WERI-Rb-1 (cell line): ENCODE measurements around the gene IGF2BP2.
"Not testable (repeated sequence)": the region's sequence is repeated elsewhere in the genome, so short reads cannot be mapped to it uniquely, and the experiment has no call there.

Source experiments
- DNase-seq: peaks from one replicate; pipeline ENCODE4 v3.0.0-alpha.2; 2020
- H3K27ac ChIP-seq: fragments of 250-450 bp; sonication (Bioruptor Pico); 2 replicates; pipeline ENCODE4 v1.5.1; 2020; ENCODE audit warnings: mild to moderate bottlenecking, moderate library complexity
- H3K27me3 ChIP-seq: fragments of 250-450 bp; sonication (Bioruptor Pico); 2 replicates; pipeline ENCODE4 v1.5.1; 2021; ENCODE audit warnings: mild to moderate bottlenecking, low read depth, moderate library complexity; ENCODE audit not compliant: insufficient read depth, severe bottlenecking
- H3K36me3 ChIP-seq: fragments of 250-450 bp; sonication (Bioruptor Pico); 2 replicates; pipeline ENCODE4 v1.5.1; 2020; ENCODE audit warnings: mild to moderate bottlenecking, moderate library complexity
- H3K4me3 ChIP-seq: 2 replicates; pipeline ENCODE4 v1.5.1; 2011; ENCODE audit warnings: low read depth, mild to moderate bottlenecking, control low read depth, low read length
- H3K9me3 ChIP-seq: fragments of 250-450 bp; sonication (Bioruptor Pico); 2 replicates; pipeline ENCODE4 v1.5.1; 2021; ENCODE audit warnings: mild to moderate bottlenecking, moderate library complexity; ENCODE audit not compliant: severe bottlenecking
- CTCF ChIP-seq: IDR thresholded peaks from 2 replicates; pipeline ENCODE4 v1.5.1; 2011; ENCODE audit warnings: low read depth, mild to moderate bottlenecking, control low read depth, inconsistent platforms, low read length

The IGF2BP2 gene

DNA sequence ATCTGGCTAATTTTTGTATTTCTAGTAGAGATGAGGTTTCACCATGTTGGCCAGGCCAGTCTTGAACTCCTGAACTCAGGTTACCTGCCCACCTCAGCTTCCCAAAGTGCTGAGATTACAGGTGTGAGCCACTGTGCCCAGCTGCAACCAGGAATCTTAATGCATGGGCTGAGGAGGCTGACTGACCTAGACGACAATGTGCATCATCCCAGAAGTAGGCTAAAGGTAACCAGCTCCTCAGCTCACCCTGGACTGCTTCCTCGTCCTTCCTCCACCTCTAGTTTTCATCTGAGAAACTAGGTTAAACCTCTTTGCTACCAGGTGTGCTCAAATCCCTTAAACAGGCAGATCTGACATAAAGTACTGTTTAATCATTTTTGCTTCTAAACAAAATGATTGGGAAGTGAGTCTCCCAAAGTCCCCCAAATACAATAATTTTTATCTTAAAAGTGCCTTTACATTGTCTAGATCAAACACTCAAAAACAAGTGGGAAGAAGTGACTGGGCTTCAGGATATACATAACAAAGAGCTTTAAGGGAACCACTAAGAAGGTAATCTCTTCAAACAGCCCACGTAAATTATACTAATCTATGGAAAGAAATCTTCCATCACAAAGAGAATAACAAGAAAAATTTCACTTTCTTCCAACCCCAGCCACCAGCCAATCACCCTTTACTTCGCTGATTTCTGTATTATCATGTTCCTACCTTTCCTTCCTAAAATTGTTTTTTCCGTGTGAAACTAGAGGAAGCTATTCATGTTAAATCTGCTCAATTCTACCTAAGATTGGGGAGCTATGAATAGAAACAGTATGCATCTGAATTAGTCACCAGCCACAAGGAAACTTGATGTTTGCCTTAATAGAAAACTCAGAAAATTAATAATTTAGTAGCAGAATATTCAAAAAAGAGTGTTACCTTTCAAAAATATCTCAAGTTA, 34.7 kb downstream of the IGF2BP2 start:
- DNase-seq = peak; percentile 25
- Histone ChIP-seq H3K27ac (no peak overlapping the region), H3K27me3 (no peaks in the 10 kb centered on the region), H3K4me3 (no peak overlapping the region), H3K9me3 (no peaks in the 10 kb centered on the region), H3K36me3 (no peaks in the 10 kb centered on the region)
- TF ChIP-seq CTCF = no peak

GRCh38 chr3:185789134-185789533, 35.7 kb downstream of the IGF2BP2 start:
- Histone ChIP-seq H3K27ac (no peak overlapping the region), H3K9me3 (no peaks in the 10 kb centered on the region)
- DNase-seq = no peak

GRCh38 chr3:185788292-185788691, 36.5 kb downstream of the IGF2BP2 start:
- TF ChIP-seq CTCF = no peak
- DNase-seq = no peak
- no peak overlapping the region for H3K27ac ChIP-seq
- H3K36me3 ChIP-seq = peaks cover 3% of the 10 kb centered on the region; the same call in 1 of the 2 replicates
- no peak overlapping the region for H3K4me3 ChIP-seq
- H3K9me3 ChIP-seq = no peaks in the 10 kb centered on the region
- H3K27me3 ChIP-seq = no peaks in the 10 kb centered on the region

More at GRCh38 chr3:185789134-185789533, 35.7 kb downstream of the IGF2BP2 start:
- no peak for TF ChIP-seq CTCF
- H3K4me3 ChIP-seq = no peak overlapping the region
- H3K27me3 ChIP-seq = no peaks in the 10 kb centered on the region
- no peaks in the 10 kb centered on the region; the same call in 1 of the 2 replicates for H3K36me3 ChIP-seq

DNA sequence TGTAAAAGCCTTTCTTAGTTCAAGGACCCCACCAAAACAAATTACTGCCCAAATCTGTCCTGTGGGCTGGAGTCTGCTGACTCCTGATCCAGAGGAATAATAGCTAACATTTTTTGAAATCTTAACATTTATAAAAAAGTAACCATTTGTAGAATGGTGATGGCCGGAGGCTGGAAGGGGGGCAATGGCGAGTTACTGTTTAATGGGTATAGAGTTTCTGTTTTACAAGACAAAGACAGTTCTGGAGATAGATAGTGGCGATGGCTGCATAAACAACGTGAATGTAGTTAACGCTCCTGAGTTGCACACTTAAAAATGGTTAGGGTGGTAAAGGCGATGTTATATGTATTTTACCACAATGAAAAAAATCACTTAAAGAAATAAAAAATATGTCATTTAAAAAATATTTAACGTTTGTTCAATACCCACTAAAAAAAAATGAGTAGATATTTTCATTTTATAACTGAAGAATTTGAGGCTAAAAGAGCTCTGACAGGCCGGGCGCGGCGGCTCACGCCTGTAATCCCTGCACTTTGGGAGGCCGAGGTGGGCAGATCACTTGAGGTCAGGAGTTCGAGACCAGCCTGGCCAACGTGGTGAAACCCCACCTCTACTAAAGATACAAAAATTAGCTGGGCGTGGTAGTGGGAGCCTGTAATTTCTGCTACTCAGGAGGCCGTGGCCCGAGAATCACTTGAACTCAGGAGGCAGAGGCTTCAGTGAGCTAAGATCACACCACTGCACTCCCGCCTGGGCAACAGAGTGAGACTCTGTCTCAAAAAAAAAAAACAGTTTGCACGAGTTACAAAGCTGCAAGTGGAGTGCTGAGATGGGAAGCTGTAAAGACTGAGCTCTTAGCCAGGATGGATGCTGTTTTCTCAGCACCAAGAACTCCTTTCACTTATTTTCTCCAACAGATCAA, 37.6 kb downstream of the IGF2BP2 start:
- Histone ChIP-seq H3K27ac (no peak overlapping the region), H3K4me3 (no peak overlapping the region), H3K27me3 (no peaks in the 10 kb centered on the region), H3K36me3 (peaks cover 3% of the 10 kb centered on the region; the same call in 1 of the 2 replicates), H3K9me3 (no peaks in the 10 kb centered on the region)
- TF ChIP-seq CTCF = no peak
- DNase-seq = no peak

- H3K27ac ChIP-seq, H3K36me3 ChIP-seq, H3K27me3 ChIP-seq, H3K4me3 ChIP-seq, DNase-seq, H3K9me3 ChIP-seq: not testable (repeated sequence)
These were observed 38.6 kb downstream of the IGF2BP2 start for GRCh38 chr3:185786258-185786657.

- H3K27me3 ChIP-seq = no peaks in the 10 kb centered on the region
- TF ChIP-seq CTCF = no peak
- H3K27ac ChIP-seq = no peak overlapping the region
- H3K4me3 ChIP-seq = no peak overlapping the region
- H3K9me3 ChIP-seq = no peaks in the 10 kb centered on the region
- DNase-seq = no peak
- H3K36me3 ChIP-seq = peaks cover 3% of the 10 kb centered on the region; the same call in 1 of the 2 replicates
These were observed 40.5 kb downstream of the IGF2BP2 start for GRCh38 chr3:185784317-185784716.
